ENCODE measurements around the gene VSTM1. TPM values are rescaled to one million over a fixed set of nuclear protein-coding genes. Genes with fewer than 3 reads are reported as not detected.

VSTM1 gene
- total RNA-seq, 2 donors from 2014 or later: not detected

DNA sequence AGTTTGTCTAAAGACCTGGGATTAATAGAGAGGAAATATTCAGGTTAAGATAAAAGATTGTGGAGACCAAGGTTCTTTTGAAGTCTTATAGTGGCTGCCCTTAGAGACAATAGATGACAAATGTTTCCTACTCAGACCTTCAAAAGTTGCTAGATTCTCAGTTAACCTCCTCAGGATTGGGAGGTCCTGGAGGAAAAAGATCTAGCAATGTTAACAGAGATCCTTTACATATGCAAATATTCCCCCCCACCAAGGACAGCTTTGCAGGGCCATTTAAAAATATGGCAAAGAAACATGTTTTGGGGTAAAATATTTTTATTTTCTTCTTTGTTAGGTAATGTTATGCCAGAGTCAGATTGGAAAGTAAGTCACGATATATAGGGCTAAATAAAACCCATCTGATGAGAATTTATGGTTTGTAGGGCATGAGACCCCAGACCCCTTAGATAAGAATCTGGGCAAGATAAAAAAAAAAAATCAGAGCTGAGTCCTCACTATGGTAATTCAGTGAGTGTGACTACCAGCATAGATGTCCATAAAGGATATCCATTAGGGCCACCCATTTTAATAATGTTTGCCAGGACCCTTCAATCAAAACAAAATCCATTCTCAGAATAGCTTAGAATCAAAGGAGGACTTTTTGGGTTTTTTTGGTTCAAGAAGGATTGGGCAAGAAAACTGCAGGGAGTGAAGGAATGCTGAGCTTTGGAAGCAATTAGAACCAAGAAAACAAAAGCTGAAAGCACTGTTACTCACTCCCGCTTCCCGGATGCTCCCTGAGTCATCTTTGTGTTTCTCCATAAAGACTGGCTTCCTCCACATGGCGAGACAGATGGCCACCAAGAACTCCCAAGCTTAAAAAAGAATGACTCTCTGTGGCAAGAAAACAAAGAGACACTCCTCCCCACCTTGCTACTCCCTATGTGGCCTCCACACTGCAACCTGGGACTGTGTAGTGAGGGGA, 28.2 kb downstream of the VSTM1 start:
- H3K4me3 ChIP-seq: no peak overlapping the region
- no peaks in the 10 kb centered on the region for H3K4me1 ChIP-seq
- intact Hi-C loops (cut with DNase I): no loop called here
- 28 to 50% methylated on average over 4 of the region's 4 CpGs for WGBS, 2 donors
- DNase-seq (no peak), ATAC-seq (no peak)
- H3K27ac ChIP-seq: no peak overlapping the region
- H3K36me3 ChIP-seq (replicated peaks in 1 of 2; ENCODE audit: insufficient read depth in 1 of 2, low read depth in 2 of 2): no peaks in the 10 kb centered on the region
- TF ChIP-seq CTCF (IDR thresholded peaks at IDR 0.05) (no peak), POLR2A (IDR thresholded peaks at IDR 0.05) (no peak)
- no peaks in the 10 kb centered on the region for H3K27me3 ChIP-seq
- no peaks in the 10 kb centered on the region for H3K9me3 ChIP-seq

DNA sequence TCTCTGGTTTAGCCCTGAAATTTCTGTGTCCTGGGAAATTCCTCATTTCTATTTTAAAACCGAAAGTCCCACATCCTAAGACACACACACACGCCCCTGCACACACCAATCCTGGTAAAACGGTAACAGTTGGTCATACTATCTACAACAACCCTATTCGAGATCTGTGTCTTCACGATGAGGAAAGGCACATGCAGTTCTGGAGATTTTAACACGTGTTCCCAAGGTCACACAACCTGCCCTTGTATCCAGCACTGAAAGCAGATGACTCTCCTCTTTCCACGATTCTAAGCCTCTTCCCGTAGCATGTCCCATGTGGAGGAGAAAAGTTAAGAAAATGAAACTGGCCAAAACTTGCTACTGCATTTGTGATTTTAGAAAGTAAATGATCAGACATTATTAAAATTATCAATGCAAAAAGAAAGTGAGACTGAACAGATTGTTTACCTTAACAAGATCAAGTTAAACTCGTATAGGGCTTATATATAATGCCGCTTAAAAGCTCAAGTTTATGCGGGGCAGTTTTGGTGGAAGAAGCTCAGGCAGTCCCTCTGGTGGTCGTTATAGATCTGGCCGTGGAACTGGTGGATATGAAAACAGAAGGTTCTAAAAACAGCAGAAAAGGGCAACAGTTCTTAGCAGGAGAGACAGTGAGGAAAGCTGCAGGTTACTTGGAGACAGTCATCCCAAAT, 32.7 kb downstream of the VSTM1 start:
- H3K9me3 ChIP-seq: no peaks in the 10 kb centered on the region
- intact Hi-C loops (cut with DNase I): no loop called here
- H3K4me3 ChIP-seq: no peak overlapping the region
- no peaks in the 10 kb centered on the region for H3K36me3 ChIP-seq (replicated peaks in 1 of 2; ENCODE audit: insufficient read depth in 1 of 2, low read depth in 2 of 2)
- H3K27me3 ChIP-seq: no peaks in the 10 kb centered on the region
- no peak for DNase-seq
- ATAC-seq: no peak
- 26 to 27% methylated on average over 13 of the region's 13 CpGs for WGBS, 2 donors
- TF ChIP-seq CTCF (IDR thresholded peaks at IDR 0.05) (no peak), POLR2A (IDR thresholded peaks at IDR 0.05) (no peak)
- no peak overlapping the region for H3K27ac ChIP-seq
- H3K4me1 ChIP-seq: no peaks in the 10 kb centered on the region

DNA sequence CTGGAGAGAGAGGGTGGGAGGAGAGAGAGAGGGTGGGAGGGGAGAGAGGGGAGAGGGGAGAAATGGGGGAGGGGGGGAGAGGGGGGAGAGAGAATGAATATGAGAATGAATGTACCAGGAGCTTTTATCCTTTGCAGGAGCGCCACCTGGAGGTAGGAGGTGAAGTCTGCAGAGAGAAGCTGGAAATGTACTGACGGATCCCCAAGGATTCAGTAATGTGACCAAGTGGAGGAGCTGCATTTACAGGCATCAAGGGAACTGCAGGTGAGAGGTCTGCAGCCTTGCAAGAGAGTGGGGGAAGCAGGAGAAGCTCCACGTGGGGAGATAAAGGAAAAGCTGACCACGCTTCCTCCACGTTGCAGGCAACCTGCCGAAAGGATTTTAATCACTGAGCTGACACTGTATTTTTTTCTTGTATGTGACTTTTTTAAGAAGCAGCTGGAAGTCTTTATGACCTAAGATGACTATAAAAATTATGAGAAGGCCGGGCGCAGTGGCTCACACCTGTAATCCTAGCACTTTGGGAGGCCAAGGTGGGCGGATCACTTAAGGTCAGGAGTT, 33.7 kb downstream of the VSTM1 start:
- no peak for ATAC-seq
- H3K9me3 ChIP-seq: no peaks in the 10 kb centered on the region
- TF ChIP-seq CTCF (IDR thresholded peaks at IDR 0.05): peak; percentile 15 to 49 (median 46)
- TF ChIP-seq POLR2A (IDR thresholded peaks at IDR 0.05): no peak
- H3K27me3 ChIP-seq: no peaks in the 10 kb centered on the region
- DNase-seq: peak; percentile 45 to 62 (median 55)
- no peaks in the 10 kb centered on the region for H3K36me3 ChIP-seq (replicated peaks in 1 of 2; ENCODE audit: insufficient read depth in 1 of 2, low read depth in 2 of 2)
- no peak overlapping the region for H3K27ac ChIP-seq
- 22 to 24% methylated on average over 9 of the region's 9 CpGs for WGBS, 2 donors
- no peak overlapping the region for H3K4me3 ChIP-seq
- H3K4me1 ChIP-seq: no peaks in the 10 kb centered on the region
- intact Hi-C loops (cut with DNase I): loop anchor here (10.0 kb wide), 2 partner anchors 175 to 235 kb away; no protein-coding TSS in a partner anchor

DNA sequence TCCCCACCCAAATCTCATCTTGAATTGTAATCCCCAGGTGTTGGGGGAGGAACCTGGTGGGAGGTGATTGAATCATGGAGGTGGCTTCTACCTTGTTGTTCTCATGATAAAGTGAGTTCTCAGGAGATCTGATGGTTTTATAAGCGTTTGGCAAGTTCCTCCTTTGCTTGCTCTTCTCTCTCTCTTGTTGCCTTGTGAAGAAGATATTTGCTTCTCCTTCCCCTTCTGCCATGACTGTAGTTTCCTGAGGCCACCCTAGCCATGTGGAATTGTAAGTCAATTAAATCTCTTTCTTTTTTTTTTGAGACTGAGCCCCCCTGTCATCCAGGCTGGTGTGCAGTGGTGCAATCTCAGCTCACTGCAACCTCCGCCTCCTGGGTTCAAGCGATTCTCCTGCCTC, 34.4 kb downstream of the VSTM1 start:
- Histone ChIP-seq H3K4me1 (no peaks in the 10 kb centered on the region), H3K4me3 (no peak overlapping the region), H3K36me3 (replicated peaks in 1 of 2; ENCODE audit: insufficient read depth in 1 of 2, low read depth in 2 of 2) (no peaks in the 10 kb centered on the region), H3K27me3 (no peaks in the 10 kb centered on the region), H3K27ac (no peak overlapping the region), H3K9me3 (no peaks in the 10 kb centered on the region)
- no peak for DNase-seq
- WGBS, 2 donors: 62 to 69% methylated on average over 3 of the region's 3 CpGs
- ATAC-seq: no peak
- intact Hi-C loops (cut with DNase I): loop anchor here (10.0 kb wide), 2 partner anchors 174 to 234 kb away; no protein-coding TSS in a partner anchor
- TF ChIP-seq POLR2A (IDR thresholded peaks at IDR 0.05) (no peak), CTCF (IDR thresholded peaks at IDR 0.05) (no peak)
